GM19395 (cell line): Measurements from ENCODE around the gene TIMM23.
"Not testable (repeated sequence)": the region's sequence is repeated elsewhere in the genome, so short reads cannot be mapped to it uniquely, and the experiment has no call there.

ENCODE experiments used
- ATAC-seq: cut with Tn5 transposase; IDR thresholded peaks from one replicate; pipeline ENCODE4 v1.9.1; 2021; ENCODE audit warnings: mild to moderate bottlenecking, moderate library complexity; ENCODE audit not compliant: unreplicated experiment

TIMM23 gene

DNA sequence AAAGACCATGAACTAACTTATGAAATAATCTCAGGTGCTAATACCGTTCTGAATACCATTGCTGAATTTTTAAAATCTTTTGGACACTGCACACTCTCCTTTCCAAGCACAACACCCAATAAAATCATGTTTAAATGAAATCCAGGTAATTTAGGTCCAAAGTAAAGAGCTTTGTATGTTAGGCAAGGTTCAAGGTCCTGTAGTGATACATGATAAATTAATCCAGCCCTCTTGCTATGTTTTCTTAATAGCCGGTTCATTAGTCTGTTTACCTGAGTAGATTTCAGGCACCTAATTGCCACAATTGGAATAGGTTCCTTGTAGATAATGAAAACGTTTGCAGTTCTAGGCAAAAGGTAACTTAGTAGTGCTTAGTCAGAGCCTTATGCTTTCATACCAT is 13.3 kb downstream of the TIMM23 start:
- ATAC-seq, result not testable (repeated sequence)

- ATAC-seq, result no peak
Observed at GRCh38 chr10:45997557-45997956, 25.3 kb downstream of the TIMM23 start.

GRCh38 chr10:45997994-45998763 is 25.9 kb downstream of the TIMM23 start:
- ATAC-seq, result no peak

DNA sequence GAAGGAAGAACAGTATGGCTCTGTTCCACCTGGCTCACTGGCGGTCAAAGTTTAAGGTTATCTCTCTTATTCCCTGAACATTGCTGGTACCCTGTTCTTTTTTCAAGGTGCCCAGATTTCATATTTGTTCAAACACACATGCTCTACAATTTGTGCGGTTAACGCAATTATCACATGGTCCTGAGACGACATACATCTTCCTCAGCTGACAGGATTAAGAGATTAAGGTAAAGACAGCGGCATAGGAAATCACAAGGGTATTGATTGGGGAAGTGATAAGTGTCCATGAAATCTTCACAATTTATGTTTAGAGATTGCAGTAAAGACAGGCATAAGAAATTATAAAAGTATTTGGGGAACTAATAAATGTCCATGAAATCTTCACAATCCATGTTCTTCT is 27.7 kb downstream of the TIMM23 start:
- ATAC-seq, result not testable (repeated sequence)

DNA sequence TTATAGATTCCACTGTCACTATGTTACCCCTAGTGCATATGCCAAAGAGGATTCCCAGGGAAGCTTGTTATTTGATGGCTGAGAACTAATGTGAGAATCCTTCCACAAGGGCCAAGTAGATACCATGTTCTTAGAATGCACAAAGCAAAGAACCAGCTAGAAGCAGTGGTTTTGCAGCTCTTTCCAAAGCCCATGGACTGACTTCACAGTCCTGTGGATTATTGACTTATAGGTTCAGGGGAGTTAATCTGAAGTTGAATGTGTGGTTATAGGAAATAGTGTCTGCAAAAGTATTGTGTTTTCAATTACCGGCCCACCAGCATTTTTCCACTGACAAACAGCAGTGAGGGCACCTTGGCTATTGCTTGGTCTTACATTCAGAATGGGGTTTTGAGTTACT is 28.2 kb downstream of the TIMM23 start:
- ATAC-seq, result no peak

GRCh38 chr10:46001187-46001756 is 29.0 kb downstream of the TIMM23 start:
- no peak for ATAC-seq

- ATAC-seq, result not testable (repeated sequence)
Observed at GRCh38 chr10:46002189-46002687, 29.9 kb downstream of the TIMM23 start.

GRCh38 chr10:46002916-46003693 is 30.8 kb downstream of the TIMM23 start:
- ATAC-seq, result no peak

GRCh38 chr10:46004963-46005362 is 32.7 kb downstream of the TIMM23 start:
- no peak for ATAC-seq

DNA sequence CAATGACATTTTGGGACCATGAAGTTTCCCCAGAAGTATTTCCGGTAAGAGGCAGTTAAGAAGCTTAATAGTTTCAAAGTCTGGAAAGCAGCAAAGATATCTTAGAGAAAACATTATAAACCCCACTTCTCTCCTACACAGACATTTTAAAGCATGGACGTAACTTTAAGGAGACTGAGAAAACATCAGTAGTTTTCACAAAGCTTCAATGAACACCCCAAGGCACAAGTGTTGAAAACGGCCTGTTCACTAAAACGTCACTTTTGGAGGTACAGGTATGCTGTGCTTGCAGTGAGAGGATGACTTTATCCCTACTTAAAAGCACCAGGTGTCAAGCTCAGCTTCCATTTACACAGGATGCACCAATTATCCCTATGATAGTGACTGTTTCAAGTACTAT is 33.1 kb downstream of the TIMM23 start:
- ATAC-seq, result no peak

- no peak for ATAC-seq
Observed at GRCh38 chr10:46006219-46006618, 33.9 kb downstream of the TIMM23 start.

DNA sequence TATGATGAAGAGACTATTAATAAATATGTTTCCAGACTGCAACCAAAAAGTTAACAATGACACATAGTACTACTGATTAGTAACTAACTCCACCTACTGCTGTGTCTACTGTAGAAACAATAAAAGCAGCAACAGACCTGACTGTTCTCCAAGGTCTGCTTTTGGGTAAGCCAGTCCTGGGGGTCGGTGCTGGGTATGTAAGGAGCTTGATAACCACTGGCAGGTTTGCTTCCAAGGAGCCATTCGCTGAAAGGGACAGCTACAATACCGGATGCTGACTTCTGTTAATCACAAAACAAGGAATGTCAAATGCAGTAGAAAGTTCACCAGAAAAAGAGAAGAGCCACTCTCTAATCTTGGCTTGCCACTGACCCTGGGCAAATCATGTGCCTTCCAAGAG is 40.5 kb downstream of the TIMM23 start:
- no peak for ATAC-seq

DNA sequence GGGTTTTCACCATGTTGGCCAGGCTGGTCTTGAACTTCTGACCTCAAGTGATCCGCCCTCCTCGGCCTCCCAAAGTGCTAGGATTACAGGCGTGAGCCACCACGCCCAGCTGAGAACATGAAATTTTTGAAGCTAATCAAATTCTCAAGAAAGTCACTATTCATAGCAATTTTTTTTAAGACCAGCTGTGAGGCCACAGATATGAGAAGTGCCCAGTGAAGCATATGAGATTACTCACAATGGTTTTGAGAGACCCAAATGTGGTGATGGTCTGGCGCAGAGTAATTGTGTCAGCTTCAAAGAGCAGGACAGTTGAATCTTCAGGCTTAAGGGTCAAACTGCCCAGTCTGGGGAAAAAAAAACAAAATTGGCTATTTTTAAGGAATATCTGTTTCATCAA is 41.9 kb downstream of the TIMM23 start:
- ATAC-seq, result no peak

GRCh38 chr10:46014683-46015405 is 42.6 kb downstream of the TIMM23 start:
- ATAC-seq, result no peak

- ATAC-seq, result no peak
Observed at GRCh38 chr10:46016190-46016589, 43.9 kb downstream of the TIMM23 start.

GRCh38 chr10:46016811-46017210 is 44.5 kb downstream of the TIMM23 start:
- no peak for ATAC-seq

DNA sequence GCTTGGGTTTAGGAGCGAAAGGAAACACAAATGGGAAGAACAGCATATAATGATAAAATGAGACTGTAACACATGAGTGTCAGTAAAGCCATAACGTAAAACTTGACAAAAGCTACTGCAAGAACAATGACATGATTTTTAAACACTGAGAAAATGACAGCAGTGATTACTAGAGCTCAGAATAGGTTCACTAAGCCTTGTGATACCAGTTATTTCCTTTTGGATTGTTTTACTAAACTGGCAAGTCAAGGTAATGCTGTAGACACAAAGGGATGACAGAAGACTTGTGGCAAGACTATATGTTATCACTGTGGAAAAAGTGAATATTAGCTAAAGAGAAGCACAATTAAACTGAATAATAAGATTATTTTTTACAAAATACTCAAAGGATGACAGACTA is 45.4 kb downstream of the TIMM23 start:
- ATAC-seq, result no peak

DNA sequence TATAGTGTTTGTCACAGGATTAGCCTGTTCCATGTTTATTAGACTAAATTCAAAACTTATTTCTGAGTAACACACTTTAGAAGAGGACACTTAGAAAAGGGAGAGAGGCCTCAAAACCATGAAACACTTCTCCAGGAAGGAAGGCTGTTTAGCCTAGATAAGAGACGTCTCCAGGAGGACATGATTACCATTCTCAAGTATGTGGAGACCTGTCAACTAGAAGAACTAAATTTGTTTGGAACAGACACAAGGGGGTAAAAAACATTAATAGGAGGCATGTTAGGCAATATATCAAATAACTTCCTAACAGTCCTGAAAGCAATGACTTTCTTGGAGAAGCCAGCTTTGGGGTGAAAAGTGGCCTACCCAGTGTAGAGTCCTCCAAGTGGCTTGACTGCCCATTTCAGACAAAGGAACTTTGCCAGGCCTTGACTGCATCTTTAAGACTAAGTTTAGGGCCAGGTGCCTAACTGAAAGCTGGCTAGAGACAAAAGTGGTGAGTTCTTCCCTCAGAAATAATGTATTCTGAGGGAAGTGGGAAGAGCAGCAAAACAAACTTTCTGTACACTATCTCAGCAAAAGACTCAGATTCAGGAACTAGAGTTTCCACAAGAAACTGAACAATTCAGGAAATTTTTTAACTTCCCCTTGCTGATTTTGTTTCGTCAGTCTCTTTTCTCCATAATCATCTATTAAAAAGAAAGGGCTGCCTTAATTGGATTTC is 46.3 kb downstream of the TIMM23 start:
- no peak for ATAC-seq

DNA sequence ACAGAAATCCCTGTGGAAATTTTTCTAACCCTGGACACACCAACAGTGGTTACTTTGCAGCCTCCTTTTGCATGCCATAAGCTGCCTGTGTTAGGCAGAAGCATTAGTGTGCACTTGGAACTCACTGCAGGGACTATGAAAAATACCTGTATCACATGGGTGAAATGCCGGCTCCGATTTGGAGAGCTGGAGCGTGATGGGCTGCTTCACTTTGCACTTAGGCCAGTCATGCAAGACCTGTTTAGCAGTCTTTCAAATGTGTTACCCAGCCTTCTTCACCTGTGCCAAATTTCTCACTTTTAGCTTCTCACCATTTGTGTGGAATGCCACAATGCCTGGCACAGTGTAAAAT is 46.9 kb downstream of the TIMM23 start:
- ATAC-seq, result no peak

- no peak for ATAC-seq
Observed at GRCh38 chr10:46019569-46020343, 47.5 kb downstream of the TIMM23 start.
